ENCODE measurements around the gene SAP30.

Gene SAP30

GRCh38 chr4:173374588-173374987 lies 3.8 kb downstream of the SAP30 start:
- no peaks in the 10 kb centered on the region for H3K27me3 ChIP-seq (ENCODE audit: control insufficient read depth in 3 of 3, insufficient read depth in 3 of 3, low read depth in 1 of 3, low read length in 3 of 3)
- no peak overlapping the region for H3K27ac ChIP-seq (replicated peaks; ENCODE audit: low read length)
- H3K18ac ChIP-seq (ENCODE audit: low read length), result no peak overlapping the region
- H3K4me2 ChIP-seq (ENCODE audit: insufficient read depth, low read length, poor library complexity, severe bottlenecking), result no peak overlapping the region
- peaks cover 3% of the 10 kb centered on the region for H3K79me1 ChIP-seq (ENCODE audit: low read depth, low read length)
- no peak overlapping the region for H2BK5ac ChIP-seq (ENCODE audit: low read length)
- H4K8ac ChIP-seq (ENCODE audit: low read depth, low read length), result no peak overlapping the region
- H3K9me3 ChIP-seq (replicated peaks in 1 of 2; ENCODE audit: control insufficient read depth in 2 of 2, insufficient read depth in 1 of 2, low read depth in 1 of 2, low read length in 2 of 2), result peaks cover 0 to 18% of the 10 kb centered on the region in 2 donors
- no peak overlapping the region for H2AFZ ChIP-seq (ENCODE audit: low read length)
- no peak overlapping the region for H3K4ac ChIP-seq (ENCODE audit: low read length)
- H3K4me3 ChIP-seq (ENCODE audit: low read length in 2 of 2), result no peak overlapping the region
- no CpG with 5 or more reads among the region's 2 CpGs for WGBS, 2 donors (ENCODE audit: extremely low coverage in 2 of 2, insufficient read length in 2 of 2, insufficient replicate concordance in 1 of 2)
- DNase-seq (ENCODE audit: low spot score), result no peak
- H3K4me1 ChIP-seq (ENCODE audit: control insufficient read depth in 2 of 2, insufficient read depth in 1 of 2, low read depth in 1 of 2, low read length in 2 of 2), result no peaks in the 10 kb centered on the region
- no peak overlapping the region for H3K9ac ChIP-seq (ENCODE audit: low read depth, low read length, poor library complexity)
- no peak overlapping the region for H2BK12ac ChIP-seq (ENCODE audit: low read length)
- no peak overlapping the region for H3K23ac ChIP-seq (ENCODE audit: low read depth, low read length, poor library complexity)
- no peak overlapping the region for H2AK5ac ChIP-seq (ENCODE audit: low read depth, low read length)
- H3K36me3 ChIP-seq (replicated peaks in 1 of 2; ENCODE audit: control insufficient read depth in 2 of 2, insufficient read depth in 2 of 2, low read length in 2 of 2), result peaks cover 4 to 61% of the 10 kb centered on the region in 2 donors
- no peak overlapping the region for H3K14ac ChIP-seq (ENCODE audit: low read length)
- no peak overlapping the region for H2BK15ac ChIP-seq (ENCODE audit: low read length)
- no peak overlapping the region for H4K91ac ChIP-seq (ENCODE audit: low read depth, low read length, poor library complexity)
- H2BK120ac ChIP-seq (ENCODE audit: low read depth, low read length), result no peak overlapping the region

DNA sequence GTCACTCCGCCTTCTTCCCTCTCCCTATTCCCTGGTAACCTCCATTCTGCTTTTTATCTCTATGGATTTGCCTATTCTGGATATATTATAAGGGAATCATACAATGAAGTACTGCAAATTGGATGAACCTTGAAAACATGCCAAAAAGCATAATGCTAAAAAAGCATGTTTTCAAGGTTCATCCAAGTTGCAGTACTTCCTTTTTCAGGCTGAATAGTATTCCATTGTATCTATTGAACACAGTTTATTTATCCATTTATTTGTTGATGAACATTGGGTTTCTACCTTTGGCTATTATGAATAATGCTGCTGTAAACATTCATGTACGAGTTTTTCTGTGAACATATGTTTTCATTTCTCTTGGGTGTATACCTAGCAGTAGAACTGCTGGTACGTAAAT lies 9.2 kb downstream of the SAP30 start:
- Histone ChIP-seq H4K8ac (ENCODE audit: low read depth, low read length) (no peak overlapping the region), H2BK5ac (ENCODE audit: low read length) (no peak overlapping the region), H4K91ac (ENCODE audit: low read depth, low read length, poor library complexity) (no peak overlapping the region), H3K4me3 (ENCODE audit: low read length in 2 of 2) (no peak overlapping the region), H3K14ac (ENCODE audit: low read length) (no peak overlapping the region), H3K27ac (replicated peaks; ENCODE audit: low read length) (no peak overlapping the region), H3K79me1 (ENCODE audit: low read depth, low read length) (no peaks in the 10 kb centered on the region), H3K18ac (ENCODE audit: low read length) (no peak overlapping the region), H3K4me1 (ENCODE audit: control insufficient read depth in 2 of 2, insufficient read depth in 1 of 2, low read depth in 1 of 2, low read length in 2 of 2) (no peaks in the 10 kb centered on the region), H3K23ac (ENCODE audit: low read depth, low read length, poor library complexity) (no peak overlapping the region), H2BK120ac (ENCODE audit: low read depth, low read length) (no peak overlapping the region), H2BK12ac (ENCODE audit: low read length) (no peak overlapping the region), H2AFZ (ENCODE audit: low read length) (no peak overlapping the region), H3K4ac (ENCODE audit: low read length) (no peak overlapping the region), H3K9me3 (replicated peaks in 1 of 2; ENCODE audit: control insufficient read depth in 2 of 2, insufficient read depth in 1 of 2, low read depth in 1 of 2, low read length in 2 of 2) (peaks cover 0 to 11% of the 10 kb centered on the region in 2 donors), H3K36me3 (replicated peaks in 1 of 2; ENCODE audit: control insufficient read depth in 2 of 2, insufficient read depth in 2 of 2, low read length in 2 of 2) (peaks cover 4 to 53% of the 10 kb centered on the region in 2 donors), H3K27me3 (ENCODE audit: control insufficient read depth in 3 of 3, insufficient read depth in 3 of 3, low read depth in 1 of 3, low read length in 3 of 3) (no peaks in the 10 kb centered on the region), H3K9ac (ENCODE audit: low read depth, low read length, poor library complexity) (no peak overlapping the region), H3K4me2 (ENCODE audit: insufficient read depth, low read length, poor library complexity, severe bottlenecking) (no peak overlapping the region), H2BK15ac (ENCODE audit: low read length) (no peak overlapping the region), H2AK5ac (ENCODE audit: low read depth, low read length) (no peak overlapping the region)
- WGBS, 2 donors (ENCODE audit: extremely low coverage in 2 of 2, insufficient read length in 2 of 2, insufficient replicate concordance in 1 of 2), result no CpG with 5 or more reads among the region's 3 CpGs
- DNase-seq (ENCODE audit: low spot score), result no peak

DNA sequence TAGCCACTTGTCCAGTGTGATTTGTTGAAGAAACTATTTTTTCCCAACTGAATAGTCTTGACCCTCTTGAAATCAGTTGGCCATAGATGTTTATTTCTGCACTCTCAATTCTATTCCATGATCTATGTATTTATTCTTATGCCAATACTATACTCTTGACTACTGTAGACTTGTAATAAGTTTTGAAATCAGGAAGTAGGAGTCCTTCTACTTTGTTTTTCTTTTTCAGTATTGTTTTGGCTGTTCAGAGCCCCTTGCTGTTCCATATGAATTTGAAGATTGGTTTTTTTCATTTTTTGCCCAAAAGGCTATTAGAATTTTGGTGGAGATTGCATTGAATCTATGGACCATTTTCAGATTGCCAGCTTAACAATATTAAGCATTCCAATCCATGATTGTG lies 10.2 kb downstream of the SAP30 start:
- H2AFZ ChIP-seq (ENCODE audit: low read length), result no peak overlapping the region
- H4K8ac ChIP-seq (ENCODE audit: low read depth, low read length), result no peak overlapping the region
- peaks cover 0 to 3% of the 10 kb centered on the region in 2 donors for H3K9me3 ChIP-seq (replicated peaks in 1 of 2; ENCODE audit: control insufficient read depth in 2 of 2, insufficient read depth in 1 of 2, low read depth in 1 of 2, low read length in 2 of 2)
- H2AK5ac ChIP-seq (ENCODE audit: low read depth, low read length), result no peak overlapping the region
- H3K27ac ChIP-seq (replicated peaks; ENCODE audit: low read length), result no peak overlapping the region
- no peak overlapping the region for H2BK12ac ChIP-seq (ENCODE audit: low read length)
- H3K18ac ChIP-seq (ENCODE audit: low read length), result no peak overlapping the region
- no peak for DNase-seq (ENCODE audit: low spot score)
- no peak overlapping the region for H4K91ac ChIP-seq (ENCODE audit: low read depth, low read length, poor library complexity)
- H3K36me3 ChIP-seq (replicated peaks in 1 of 2; ENCODE audit: control insufficient read depth in 2 of 2, insufficient read depth in 2 of 2, low read length in 2 of 2), result peaks cover 0 to 43% of the 10 kb centered on the region in 2 donors
- no peaks in the 10 kb centered on the region for H3K4me1 ChIP-seq (ENCODE audit: control insufficient read depth in 2 of 2, insufficient read depth in 1 of 2, low read depth in 1 of 2, low read length in 2 of 2)
- no peaks in the 10 kb centered on the region for H3K27me3 ChIP-seq (ENCODE audit: control insufficient read depth in 3 of 3, insufficient read depth in 3 of 3, low read depth in 1 of 3, low read length in 3 of 3)
- H3K4ac ChIP-seq (ENCODE audit: low read length), result no peak overlapping the region
- no peak overlapping the region for H2BK5ac ChIP-seq (ENCODE audit: low read length)
- no peaks in the 10 kb centered on the region for H3K79me1 ChIP-seq (ENCODE audit: low read depth, low read length)
- H2BK15ac ChIP-seq (ENCODE audit: low read length), result no peak overlapping the region
- no peak overlapping the region for H3K23ac ChIP-seq (ENCODE audit: low read depth, low read length, poor library complexity)
- H3K14ac ChIP-seq (ENCODE audit: low read length), result no peak overlapping the region
- H3K9ac ChIP-seq (ENCODE audit: low read depth, low read length, poor library complexity), result no peak overlapping the region
- no peak overlapping the region for H3K4me2 ChIP-seq (ENCODE audit: insufficient read depth, low read length, poor library complexity, severe bottlenecking)
- no peak overlapping the region for H2BK120ac ChIP-seq (ENCODE audit: low read depth, low read length)
- no peak overlapping the region for H3K4me3 ChIP-seq (ENCODE audit: low read length in 2 of 2)

DNA sequence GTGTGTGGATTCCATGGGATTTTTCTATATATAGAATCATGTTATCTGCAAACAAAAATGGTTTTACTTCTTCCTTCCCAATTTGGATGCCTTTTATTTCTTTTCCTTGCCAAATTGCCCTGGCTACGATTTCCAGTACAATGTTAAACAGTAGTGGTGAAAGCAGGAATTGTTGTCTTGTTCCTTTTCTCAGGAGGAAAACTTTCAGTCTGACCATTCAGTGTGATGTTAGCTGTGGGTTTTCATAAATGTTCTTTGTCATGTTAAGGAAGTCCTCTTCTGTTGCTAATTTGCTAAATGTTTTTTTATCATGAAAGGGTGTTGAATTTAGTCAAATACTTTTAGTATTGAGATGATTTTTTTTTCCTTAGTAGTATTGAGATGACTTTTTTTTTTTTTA lies 10.9 kb downstream of the SAP30 start:
- Histone ChIP-seq H2AFZ (ENCODE audit: low read length) (no peak overlapping the region), H3K9me3 (replicated peaks in 1 of 2; ENCODE audit: control insufficient read depth in 2 of 2, insufficient read depth in 1 of 2, low read depth in 1 of 2, low read length in 2 of 2) (no peaks in the 10 kb centered on the region), H4K8ac (ENCODE audit: low read depth, low read length) (no peak overlapping the region), H3K4me2 (ENCODE audit: insufficient read depth, low read length, poor library complexity, severe bottlenecking) (no peak overlapping the region), H3K4me1 (ENCODE audit: control insufficient read depth in 2 of 2, insufficient read depth in 1 of 2, low read depth in 1 of 2, low read length in 2 of 2) (no peaks in the 10 kb centered on the region), H3K14ac (ENCODE audit: low read length) (no peak overlapping the region), H3K4me3 (ENCODE audit: low read length in 2 of 2) (no peak overlapping the region), H3K27me3 (ENCODE audit: control insufficient read depth in 3 of 3, insufficient read depth in 3 of 3, low read depth in 1 of 3, low read length in 3 of 3) (no peaks in the 10 kb centered on the region), H3K9ac (ENCODE audit: low read depth, low read length, poor library complexity) (no peak overlapping the region), H3K27ac (replicated peaks; ENCODE audit: low read length) (no peak overlapping the region), H2BK5ac (ENCODE audit: low read length) (no peak overlapping the region), H2BK12ac (ENCODE audit: low read length) (no peak overlapping the region), H2BK15ac (ENCODE audit: low read length) (no peak overlapping the region), H3K18ac (ENCODE audit: low read length) (no peak overlapping the region), H3K4ac (ENCODE audit: low read length) (no peak overlapping the region), H3K23ac (ENCODE audit: low read depth, low read length, poor library complexity) (no peak overlapping the region), H3K79me1 (ENCODE audit: low read depth, low read length) (no peaks in the 10 kb centered on the region), H4K91ac (ENCODE audit: low read depth, low read length, poor library complexity) (no peak overlapping the region), H3K36me3 (replicated peaks in 1 of 2; ENCODE audit: control insufficient read depth in 2 of 2, insufficient read depth in 2 of 2, low read length in 2 of 2) (peaks cover 0 to 36% of the 10 kb centered on the region in 2 donors), H2AK5ac (ENCODE audit: low read depth, low read length) (no peak overlapping the region), H2BK120ac (ENCODE audit: low read depth, low read length) (no peak overlapping the region)
- DNase-seq (ENCODE audit: low spot score), result no peak
- WGBS, 2 donors (ENCODE audit: extremely low coverage in 2 of 2, insufficient read length in 2 of 2, insufficient replicate concordance in 1 of 2), result no CpG with 5 or more reads among the region's 1 CpG
